GM12878 (cell line): ENCODE measurements around the gene ABCA4. TPM values are rescaled to one million over a fixed set of nuclear protein-coding genes. Genes with fewer than 3 reads are reported as not detected.

Experiments used
- ATAC-seq: fragments of 200-7000 bp; cut with Tn5 transposase; 3 replicates; pipeline ENCODE4 v1.9.1; 2020; ENCODE audit warnings: mild to moderate bottlenecking, moderate library complexity
- BruUV-seq: library from RNA; stranded (reverse); fragments of 400-500 nt; replicated peaks from 2 replicates; lab custom pipeline; 2021; lab: Mats Ljungman, UMichigan
- CTCF ChIA-PET: fragments of 300-600 bp; sonication (Branson Sonifier 250); formaldehyde crosslinking; extraction: SDS; loops from one replicate; lab custom pipeline; 2021; ENCODE audit warnings: inconsistent platforms; lab: Yijun Ruan, JAX
- POLR2A ChIA-PET: fragments of 350-600 bp; formaldehyde crosslinking; extraction: SDS; loops from one replicate; lab custom pipeline; 2021; ENCODE audit warnings: inconsistent platforms; lab: Charles Lee
- RAD21 ChIA-PET: fragments of 300-600 bp; sonication (Branson Sonifier 250); formaldehyde crosslinking; loops from one replicate; lab custom pipeline; 2023; ENCODE audit warnings: antibody characterized with exemption; ENCODE audit not compliant: unreplicated experiment; lab: Charles Lee
- SMC1A ChIA-PET: fragments of 300-600 bp; sonication (Branson Sonifier 250); formaldehyde crosslinking; loops from one replicate; lab custom pipeline; 2023; ENCODE audit not compliant: unreplicated experiment, uncharacterized antibody; lab: Charles Lee
- DNase-seq: peaks from one replicate; pipeline ENCODE4 v3.0.0-alpha.2; 2011; ENCODE audit warnings: low read depth, low spot score
- FAIRE-seq: peaks from 3 replicates; lab custom pipeline; 2011; peaks lifted over from hg19 to GRCh38; lab: Jason Lieb, UNC
- H2AFZ ChIP-seq: 2 replicates; pipeline ENCODE4 v1.6.0; 2011; ENCODE audit warnings: low read depth, low read length, control low read depth; ENCODE audit not compliant: control insufficient read depth
- H3K27ac ChIP-seq: 2 replicates; pipeline ENCODE4 v1.5.1; 2011; ENCODE audit warnings: control low read depth; ENCODE audit not compliant: control insufficient read depth, insufficient read depth
- H3K27me3 ChIP-seq, 2 experiments: replicated peaks in 1 of 2; 2 replicates each; pipeline versions ENCODE4 v1.6.0 to v1.6.1; 2011; ENCODE audit warnings: low read length in 1 of 2; ENCODE audit not compliant: control insufficient read depth in 2 of 2, insufficient read depth in 2 of 2
- H3K36me3 ChIP-seq, 2 experiments: 2 replicates each; pipeline ENCODE4 v1.5.1; 2011; ENCODE audit warnings: low read length in 1 of 2; ENCODE audit not compliant: control insufficient read depth in 2 of 2, insufficient read depth in 2 of 2
- H3K4me1 ChIP-seq: 2 replicates; pipeline ENCODE4 v1.6.1; 2011; ENCODE audit warnings: mild to moderate bottlenecking, low read length, moderate library complexity, mixed read lengths; ENCODE audit not compliant: control insufficient read depth, insufficient read depth
- H3K4me2 ChIP-seq: 2 replicates; pipeline ENCODE4 v1.6.0; 2011; ENCODE audit warnings: control low read depth; ENCODE audit not compliant: control insufficient read depth, insufficient read depth
- H3K4me3 ChIP-seq: fragments of 200-600 bp; sonication (generic); 2 replicates; pipeline ENCODE4 v1.5.1; 2016
- H3K79me2 ChIP-seq: 2 replicates; pipeline ENCODE4 v1.6.0; 2011; ENCODE audit warnings: low read length; ENCODE audit not compliant: control insufficient read depth, insufficient read depth
- H3K9ac ChIP-seq: 2 replicates; pipeline ENCODE4 v1.8.0; 2011; ENCODE audit warnings: low read length, control low read depth, mixed read lengths; ENCODE audit not compliant: control insufficient read depth, insufficient read depth
- H3K9me3 ChIP-seq: replicated peaks from 3 replicates; pipeline ENCODE4 v1.5.1; 2011; ENCODE audit warnings: mild to moderate bottlenecking, low read length; ENCODE audit not compliant: control insufficient read depth, insufficient read depth
- H4K20me1 ChIP-seq: 2 replicates; pipeline ENCODE4 v1.6.0; 2011; ENCODE audit not compliant: control insufficient read depth, insufficient read depth
- CHD2 ChIP-seq: IDR thresholded peaks from 2 replicates; pipeline ENCODE4 v1.6.1; 2011; ENCODE audit warnings: low read depth, low read length, improper control_type of control experiment, borderline replicate concordance
- KAT2A ChIP-seq: conservative IDR thresholded peaks from 2 replicates; pipeline ENCODE4 v1.6.1; 2011; ENCODE audit warnings: low read depth, low read length; ENCODE audit not compliant: control insufficient read depth
- LARP7 ChIP-seq: fragments of 450-650 bp; IDR thresholded peaks from 2 replicates; pipeline ENCODE4 v1.6.1; 2017; ENCODE audit warnings: mild to moderate bottlenecking
- MEF2B ChIP-seq: fragments of 450-650 bp; IDR thresholded peaks from 2 replicates; pipeline ENCODE4 v1.6.1; 2018; ENCODE audit warnings: mild to moderate bottlenecking, moderate library complexity; ENCODE audit not compliant: partially characterized antibody, poor library complexity, severe bottlenecking
- NFXL1 ChIP-seq: fragments of 450-650 bp; IDR thresholded peaks from 2 replicates; pipeline ENCODE4 v1.6.1; 2017; ENCODE audit warnings: antibody characterized with exemption, mild to moderate bottlenecking, borderline replicate concordance
- NR2F1 ChIP-seq: fragments of 450-650 bp; conservative IDR thresholded peaks from 2 replicates; pipeline ENCODE4 v1.6.1; 2017; ENCODE audit warnings: mild to moderate bottlenecking
- SMAD5 ChIP-seq: IDR thresholded peaks from 2 replicates; pipeline ENCODE4 v1.6.1; 2016; ENCODE audit warnings: antibody characterized with exemption, low read depth
- SMC3 ChIP-seq: IDR thresholded peaks from 2 replicates; pipeline ENCODE4 v1.6.1; 2011; ENCODE audit warnings: low read length, improper control_type of control experiment, borderline replicate concordance
- TCF3 ChIP-seq: IDR thresholded peaks from 2 replicates; pipeline ENCODE4 v1.6.1; 2012; ENCODE audit warnings: low read depth, mild to moderate bottlenecking, low read length, borderline replicate concordance; ENCODE audit not compliant: insufficient read depth
- YY1 ChIP-seq: IDR thresholded peaks from 2 replicates; pipeline ENCODE4 v1.6.1; 2011; ENCODE audit warnings: low read depth, mild to moderate bottlenecking, low read length
- ZBED1 ChIP-seq: IDR thresholded peaks from 2 replicates; pipeline ENCODE4 v1.6.1; 2016; ENCODE audit warnings: borderline replicate concordance
- WGBS: methylation state at CpG from one replicate; pipeline ENCODE4 v1.1.6; 2016; ENCODE audit warnings: low lambda C conversion rate; ENCODE audit not compliant: insufficient replicate concordance, insufficient coverage; ENCODE audit errors: missing lambda C conversion rate; 5-methylcytosine and 5-hydroxymethylcytosine counted together
- in situ Hi-C: fragments of 300-500 bp; cut with MboI; formaldehyde crosslinking; loops from 9 replicates; pipeline ENCODE4 v1.14.3; 2018; ENCODE audit warnings: mixed read lengths
- intact Hi-C: fragments of 100-400 bp; cut with micrococcal nuclease; formaldehyde crosslinking; loops from one replicate; pipeline ENCODE4 v1.14.2; 2022; ENCODE audit not compliant: unreplicated experiment
- polyA plus RNA-seq, 11 experiments: library from polyadenylated mRNA; depleted of rRNA in 4 of 11; unstranded in 6 of 11; stranded (reverse) in 5 of 11; fragments of >200 nt; fragmentation: Nextera tagmentation in 4 of 11; fragmentation: Illumina TruSeq in 1 of 11; extraction: Ambion mirVana in 4 of 11; extraction: Trizol in 1 of 11; gene quantifications; 1 replicate in 1 of 11; 2 replicates in 10 of 11; pipeline versions ENCODE4 v1.2.1 to v1.2.3, GENCODE V29; 2011 to 2016; ENCODE audit warnings: inconsistent platforms in 2 of 11, missing spikeins in 2 of 11, low read depth in 1 of 11
- total RNA-seq, 4 experiments: library from RNA; depleted of rRNA in 3 of 4; stranded (reverse); fragments of >200 nt in 3 of 4; fragmentation: Illumina TruSeq in 1 of 4; extraction: Trizol in 1 of 4; gene quantifications; 2 replicates each; pipeline versions ENCODE4 v1.2.1 to v1.2.3, GENCODE V29; 2013 to 2021
- TF ChIP-seq, protein P1 (sequence below): IDR thresholded peaks from 2 replicates; pipeline ENCODE4 v1.6.1; 2012; ENCODE audit warnings: improper control_type of control experiment, low read depth, low read length; ENCODE audit not compliant: insufficient replicate concordance

ABCA4 gene
- total and polyA plus RNA-seq, 10 of the 15 experiments (the other 5 are each of a cell fraction or from before 2014, with no cell fraction given), result 0.03 to 0.28 (median 0.11) TPM; not detected in 3

GRCh38 chr1:93993731-93994130 lies 127.2 kb downstream of the ABCA4 start:
- no peak for TF ChIP-seq SMC3
- TF ChIP-seq CHD2, result no peak
- TF ChIP-seq TCF3, result no peak
- TF ChIP-seq MEF2B, result no peak
- TF ChIP-seq SMAD5, result no peak
- TF ChIP-seq NR2F1, result no peak
- TF ChIP-seq NFXL1, result no peak
- TF ChIP-seq ZBED1, result no peak
- TF ChIP-seq, protein P1, sequence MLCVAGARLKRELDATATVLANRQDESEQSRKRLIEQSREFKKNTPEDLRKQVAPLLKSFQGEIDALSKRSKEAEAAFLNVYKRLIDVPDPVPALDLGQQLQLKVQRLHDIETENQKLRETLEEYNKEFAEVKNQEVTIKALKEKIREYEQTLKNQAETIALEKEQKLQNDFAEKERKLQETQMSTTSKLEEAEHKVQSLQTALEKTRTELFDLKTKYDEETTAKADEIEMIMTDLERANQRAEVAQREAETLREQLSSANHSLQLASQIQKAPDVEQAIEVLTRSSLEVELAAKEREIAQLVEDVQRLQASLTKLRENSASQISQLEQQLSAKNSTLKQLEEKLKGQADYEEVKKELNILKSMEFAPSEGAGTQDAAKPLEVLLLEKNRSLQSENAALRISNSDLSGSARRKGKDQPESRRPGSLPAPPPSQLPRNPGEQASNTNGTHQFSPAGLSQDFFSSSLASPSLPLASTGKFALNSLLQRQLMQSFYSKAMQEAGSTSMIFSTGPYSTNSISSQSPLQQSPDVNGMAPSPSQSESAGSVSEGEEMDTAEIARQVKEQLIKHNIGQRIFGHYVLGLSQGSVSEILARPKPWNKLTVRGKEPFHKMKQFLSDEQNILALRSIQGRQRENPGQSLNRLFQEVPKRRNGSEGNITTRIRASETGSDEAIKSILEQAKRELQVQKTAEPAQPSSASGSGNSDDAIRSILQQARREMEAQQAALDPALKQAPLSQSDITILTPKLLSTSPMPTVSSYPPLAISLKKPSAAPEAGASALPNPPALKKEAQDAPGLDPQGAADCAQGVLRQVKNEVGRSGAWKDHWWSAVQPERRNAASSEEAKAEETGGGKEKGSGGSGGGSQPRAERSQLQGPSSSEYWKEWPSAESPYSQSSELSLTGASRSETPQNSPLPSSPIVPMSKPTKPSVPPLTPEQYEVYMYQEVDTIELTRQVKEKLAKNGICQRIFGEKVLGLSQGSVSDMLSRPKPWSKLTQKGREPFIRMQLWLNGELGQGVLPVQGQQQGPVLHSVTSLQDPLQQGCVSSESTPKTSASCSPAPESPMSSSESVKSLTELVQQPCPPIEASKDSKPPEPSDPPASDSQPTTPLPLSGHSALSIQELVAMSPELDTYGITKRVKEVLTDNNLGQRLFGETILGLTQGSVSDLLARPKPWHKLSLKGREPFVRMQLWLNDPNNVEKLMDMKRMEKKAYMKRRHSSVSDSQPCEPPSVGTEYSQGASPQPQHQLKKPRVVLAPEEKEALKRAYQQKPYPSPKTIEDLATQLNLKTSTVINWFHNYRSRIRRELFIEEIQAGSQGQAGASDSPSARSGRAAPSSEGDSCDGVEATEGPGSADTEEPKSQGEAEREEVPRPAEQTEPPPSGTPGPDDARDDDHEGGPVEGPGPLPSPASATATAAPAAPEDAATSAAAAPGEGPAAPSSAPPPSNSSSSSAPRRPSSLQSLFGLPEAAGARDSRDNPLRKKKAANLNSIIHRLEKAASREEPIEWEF, result no peak
- TF ChIP-seq YY1, result no peak
- TF ChIP-seq LARP7, result no peak
- TF ChIP-seq KAT2A, result no peak
- TF ChIP-seq, all 136 proteins: peak for 0
- SMC1A ChIA-PET, result interaction anchor here (1.1 kb wide), 1 partner anchor 19 kb away, joined by 3 read pairs; no protein-coding TSS in a partner anchor
- no peak overlapping the region for H2AFZ ChIP-seq
- intact Hi-C loops, result no loop called here
- in situ Hi-C loops, result no loop called here
- H3K4me3 ChIP-seq, result no peak overlapping the region
- H3K36me3 ChIP-seq, result no peaks in the 10 kb centered on the region
- H3K9ac ChIP-seq, result no peak overlapping the region
- H3K27ac ChIP-seq, result no peak overlapping the region
- RAD21 ChIA-PET, result no interaction called here
- BruUV-seq, result no TSS peak
- POLR2A ChIA-PET, result no interaction called here
- FAIRE-seq (no peak), DNase-seq (no peak), ATAC-seq (no peak)
- H3K4me1 ChIP-seq, result no peaks in the 10 kb centered on the region
- no peaks in the 10 kb centered on the region for H3K79me2 ChIP-seq
- H3K27me3 ChIP-seq, result peaks cover 0 to 7% of the 10 kb centered on the region in 2 experiments; a peak in 1 of 4 replicates
- H4K20me1 ChIP-seq, result no peaks in the 10 kb centered on the region
- CTCF ChIA-PET, result no interaction called here
- H3K4me2 ChIP-seq, result no peak overlapping the region
- no peaks in the 10 kb centered on the region for H3K9me3 ChIP-seq
- 38% methylated on average over 6 of the region's 6 CpGs for WGBS
